HepG2 (cell line): ENCODE results near the gene INF2. TPM values are rescaled to one million over a fixed set of nuclear protein-coding genes. Genes with fewer than 3 reads are reported as not detected.

ENCODE experiments used
- AKAP8 ChIP-seq: sonication (generic); formaldehyde crosslinking; IDR thresholded peaks from 2 replicates; pipeline ENCODE4 v1.5.1; 2020; ENCODE audit warnings: mild to moderate bottlenecking, missing genetic modification reagents
- CAMTA2 ChIP-seq: sonication (generic); formaldehyde crosslinking; IDR thresholded peaks from 2 replicates; pipeline ENCODE4 v1.4.0; 2020; ENCODE audit warnings: mild to moderate bottlenecking, missing genetic modification reagents, borderline replicate concordance
- CEBPB ChIP-seq: IDR thresholded peaks from 2 replicates; pipeline ENCODE4 v1.6.1; 2011; ENCODE audit warnings: low read depth, low read length, improper control_type of control experiment, borderline replicate concordance
- DRAP1 ChIP-seq: IDR thresholded peaks from 2 replicates; pipeline ENCODE4 v1.6.1; 2016; ENCODE audit warnings: missing genetic modification reagents, missing compliant biosample characterization
- ERF ChIP-seq: IDR thresholded peaks from 2 replicates; pipeline ENCODE4 v1.6.1; 2018; ENCODE audit warnings: missing biosample characterization, missing genetic modification reagents
- FOXA1 ChIP-seq, 2 experiments: fragments of 450-650 bp in 1 of 2; sonication (generic) in 1 of 2; formaldehyde crosslinking in 1 of 2; IDR thresholded peaks; 2 replicates each; pipeline versions ENCODE4 v1.4.0 to v1.6.1; 2016 to 2020; ENCODE audit warnings: missing genetic modification reagents in 1 of 2
- MAX ChIP-seq: IDR thresholded peaks from 2 replicates; pipeline ENCODE4 v1.6.1; 2012; ENCODE audit warnings: inconsistent platforms
- NR2F2 ChIP-seq: IDR thresholded peaks from 2 replicates; pipeline ENCODE4 v1.6.1; 2012; ENCODE audit warnings: low read depth, inconsistent platforms, borderline replicate concordance
- PLRG1 ChIP-seq: fragments of 450-650 bp; conservative IDR thresholded peaks from 2 replicates; pipeline ENCODE4 v1.6.1; 2016
- POLR2G ChIP-seq: fragments of 200-400 bp; formaldehyde crosslinking; IDR thresholded peaks from 2 replicates; pipeline ENCODE4 v1.6.1; 2018; ENCODE audit warnings: mild to moderate bottlenecking, low read depth, low read length, moderate library complexity
- PPARG ChIP-seq: conservative IDR thresholded peaks from 2 replicates; pipeline ENCODE4 v1.6.1; 2016; ENCODE audit warnings: missing biosample characterization, missing genetic modification reagents
- SETDB1 ChIP-seq: sonication (generic); formaldehyde crosslinking; IDR thresholded peaks from 2 replicates; pipeline ENCODE4 v1.5.1; 2020; ENCODE audit warnings: missing genetic modification reagents, mild to moderate bottlenecking, borderline replicate concordance
- SMAD3 ChIP-seq: sonication (generic); formaldehyde crosslinking; IDR thresholded peaks from 2 replicates; pipeline ENCODE4 v1.4.0; 2020; ENCODE audit warnings: missing genetic modification reagents
- TFDP2 ChIP-seq: sonication (generic); formaldehyde crosslinking; IDR thresholded peaks from 2 replicates; pipeline ENCODE4 v1.4.0; 2020; ENCODE audit warnings: missing genetic modification reagents
- TGIF2 ChIP-seq: IDR thresholded peaks from 2 replicates; pipeline ENCODE4 v1.6.1; 2016; ENCODE audit warnings: control low read depth, missing compliant biosample characterization
- YEATS4 ChIP-seq: sonication (generic); formaldehyde crosslinking; IDR thresholded peaks from 2 replicates; pipeline ENCODE4 v1.4.0; 2020; ENCODE audit warnings: missing genetic modification reagents, borderline replicate concordance
- ZFP82 ChIP-seq: sonication (generic); formaldehyde crosslinking; IDR thresholded peaks from 2 replicates; pipeline ENCODE4 v1.5.1; 2020; ENCODE audit warnings: mild to moderate bottlenecking, missing genetic modification reagents, borderline replicate concordance
- ZMYM3 ChIP-seq: sonication (generic); formaldehyde crosslinking; IDR thresholded peaks from 2 replicates; pipeline ENCODE4 v1.5.1; 2020; ENCODE audit warnings: mild to moderate bottlenecking, missing genetic modification reagents
- ZNF274 ChIP-seq: sonication (generic); formaldehyde crosslinking; IDR thresholded peaks from 2 replicates; pipeline ENCODE4 v1.5.1; 2020; ENCODE audit warnings: mild to moderate bottlenecking, missing genetic modification reagents
- ZNF337 ChIP-seq: sonication (generic); formaldehyde crosslinking; IDR thresholded peaks from 2 replicates; pipeline ENCODE4 v1.5.1; 2020; ENCODE audit warnings: missing genetic modification reagents, low read depth, mild to moderate bottlenecking, borderline replicate concordance
- ZNF34 ChIP-seq: sonication (generic); formaldehyde crosslinking; IDR thresholded peaks from 2 replicates; pipeline ENCODE4 v1.4.0; 2020; ENCODE audit warnings: mild to moderate bottlenecking, missing genetic modification reagents, borderline replicate concordance
- ZNF574 ChIP-seq: sonication (generic); formaldehyde crosslinking; IDR thresholded peaks from 2 replicates; pipeline ENCODE4 v1.4.0; 2020; ENCODE audit warnings: missing genetic modification reagents
- ZNF607 ChIP-seq: sonication (generic); formaldehyde crosslinking; IDR thresholded peaks from 2 replicates; pipeline ENCODE4 v1.5.1; 2020; ENCODE audit warnings: missing genetic modification reagents, mild to moderate bottlenecking, borderline replicate concordance
- ZNF614 ChIP-seq: IDR thresholded peaks from 2 replicates; pipeline ENCODE4 v1.6.1; 2018; ENCODE audit warnings: missing biosample characterization, missing genetic modification reagents, inconsistent platforms, borderline replicate concordance
- ZNF737 ChIP-seq: sonication (generic); formaldehyde crosslinking; IDR thresholded peaks from 2 replicates; pipeline ENCODE4 v1.5.0; 2020; ENCODE audit warnings: missing genetic modification reagents, mild to moderate bottlenecking, borderline replicate concordance
- ZNF768 ChIP-seq: sonication (generic); formaldehyde crosslinking; IDR thresholded peaks from 2 replicates; pipeline ENCODE4 v1.4.0; 2020; ENCODE audit warnings: missing genetic modification reagents
- ZNF772 ChIP-seq: sonication (generic); formaldehyde crosslinking; IDR thresholded peaks from 2 replicates; pipeline ENCODE4 v1.5.0; 2020; ENCODE audit warnings: mild to moderate bottlenecking, missing genetic modification reagents
- polyA plus RNA-seq, 8 experiments: library from polyadenylated mRNA; depleted of rRNA in 3 of 8; stranded (reverse) in 7 of 8; unstranded in 1 of 8; fragments of >200 nt; fragmentation: Illumina TruSeq in 4 of 8; extraction: Trizol in 4 of 8; gene quantifications; 2 replicates each; pipeline versions ENCODE4 v1.2.1 to v1.2.3, GENCODE V29; 2011 to 2016; ENCODE audit warnings: low read depth in 4 of 8, missing spikeins in 1 of 8, mixed read lengths in 1 of 8; ENCODE audit not compliant: insufficient read depth in 1 of 8
- total RNA-seq, 5 experiments: library from RNA; depleted of rRNA; stranded (reverse); fragments of >200 nt; fragmentation: Illumina TruSeq; extraction: Trizol; gene quantifications; 2 replicates each; pipeline ENCODE4 v1.2.3, GENCODE V29; 2016; ENCODE audit warnings: low read depth in 1 of 5

INF2 gene
- total and polyA plus RNA-seq, 2 of the 13 experiments (the other 11 are each of a cell fraction or from before 2014, with no cell fraction given): 16.4 to 26.4 TPM

GRCh38 chr14:104766863-104767633, 77.6 kb downstream of the INF2 start (continued):
- TF ChIP-seq TFDP2 (CRISPR knock-in tag) (0 out of 2 replicates have a peak, but pooled peaks have one; percentile 21), YEATS4 (peak; percentile 63; the same call in 1 of the 2 replicates), FOXA1 (IDR thresholded peaks at IDR 0.05) (no peak), FOXA1 (CRISPR knock-in tag; IDR thresholded peaks at IDR 0.05) (peak; percentile 40; the same call in 1 of the 2 replicates), ZNF614 (CRISPR knock-in tag) (0 out of 2 replicates have a peak, but pooled peaks have one; percentile 54), ZNF737 (CRISPR knock-in tag) (no peak), POLR2G (peak; percentile 96), ZFP82 (CRISPR knock-in tag) (no peak), MAX (peak; percentile 43; the same call in 1 of the 2 replicates), PLRG1 (no peak), DRAP1 (CRISPR knock-in tag) (peak; percentile 98), SMAD3 (peak; percentile 70), NR2F2 (peak; percentile 38), ZNF768 (CRISPR knock-in tag) (peak; percentile 42; the same call in 1 of the 2 replicates), CAMTA2 (CRISPR knock-in tag) (no peak), AKAP8 (CRISPR knock-in tag) (no peak), ZNF337 (CRISPR knock-in tag) (no peak), SETDB1 (CRISPR knock-in tag) (no peak), ZNF274 (CRISPR knock-in tag) (no peak), PPARG (CRISPR knock-in tag) (peak; percentile 53; the same call in 1 of the 2 replicates), ZNF772 (CRISPR knock-in tag) (no peak; the same call in 1 of the 2 replicates), ZMYM3 (CRISPR knock-in tag) (0 out of 2 replicates have a peak, but pooled peaks have one; percentile 14), ZNF607 (CRISPR knock-in tag) (0 out of 2 replicates have a peak, but pooled peaks have one; percentile 62), ZNF34 (CRISPR knock-in tag) (no peak), ERF (CRISPR knock-in tag) (peak; percentile 46; the same call in 1 of the 2 replicates), CEBPB (peak; percentile 28; the same call in 1 of the 2 replicates), TGIF2 (CRISPR knock-in tag) (no peak; the same call in 1 of the 2 replicates), ZNF574 (CRISPR knock-in tag) (peak; percentile 71)
